SIG-M5 treated with dmso at 0.1 percent for 504 hours (cell line): Measurements from ENCODE around the gene SLC16A14.

Experiments
- DNase-seq: peaks from one replicate; lab custom pipeline; 2025; ENCODE audit not compliant: unreplicated experiment; lab: John Stamatoyannopoulos, UW

The SLC16A14 gene

GRCh38 chr2:230042195-230042594 lies 26.5 kb downstream of the SLC16A14 start:
- DNase-seq = no peak

- DNase-seq = no peak
These were observed 45.4 kb downstream of the SLC16A14 start for GRCh38 chr2:230023313-230023712.

GRCh38 chr2:230019742-230020141 lies 49.0 kb downstream of the SLC16A14 start:
- DNase-seq = no peak

GRCh38 chr2:230018153-230018552 lies 50.6 kb downstream of the SLC16A14 start:
- no peak for DNase-seq

GRCh38 chr2:230016844-230017243 lies 51.9 kb downstream of the SLC16A14 start:
- no peak for DNase-seq

GRCh38 chr2:230012267-230012884 lies 56.3 kb downstream of the SLC16A14 start:
- DNase-seq = no peak

- no peak for DNase-seq
These were observed 57.1 kb downstream of the SLC16A14 start for GRCh38 chr2:230011617-230012016.

GRCh38 chr2:230010501-230010900 lies 58.2 kb downstream of the SLC16A14 start:
- no peak for DNase-seq

- DNase-seq = no peak
These were observed 60.0 kb downstream of the SLC16A14 start for GRCh38 chr2:230008708-230009066.

- DNase-seq = peak; percentile 67
These were observed 60.6 kb downstream of the SLC16A14 start for GRCh38 chr2:230007931-230008707.

- peak; percentile 48 for DNase-seq
These were observed 68.4 kb downstream of the SLC16A14 start for GRCh38 chr2:230000118-230000841.

- DNase-seq = no peak
These were observed 71.2 kb downstream of the SLC16A14 start for GRCh38 chr2:229997565-229997964.

- no peak for DNase-seq
These were observed 72.4 kb downstream of the SLC16A14 start for GRCh38 chr2:229996320-229996719.

GRCh38 chr2:229993236-229993635 lies 75.5 kb downstream of the SLC16A14 start:
- DNase-seq = no peak
